Chondrocyte (in vitro differentiated cells): ENCODE measurements around the gene GPC6. TPM values are rescaled to one million over a fixed set of nuclear protein-coding genes. Genes with fewer than 3 reads are reported as not detected.

Experiments
- DNase-seq: peaks from one replicate; pipeline ENCODE4 v3.0.0; 2021; ENCODE audit warnings: mixed read lengths, low spot score
- H3K27ac Mint-ChIP-seq: one replicate; pipeline ENCODE4 v1.8.0; 2021; ENCODE audit warnings: mild to moderate bottlenecking, moderate library complexity, mixed read lengths; ENCODE audit not compliant: unreplicated experiment
- H3K27me3 Mint-ChIP-seq: 2 replicates; pipeline ENCODE4 v1.8.0; 2021; ENCODE audit warnings: low read depth, mixed read lengths
- H3K36me3 Mint-ChIP-seq: 2 replicates; pipeline ENCODE4 v1.8.0; 2021; ENCODE audit warnings: low read depth, mixed read lengths
- H3K4me1 Mint-ChIP-seq: 2 replicates; pipeline ENCODE4 v1.8.0; 2021; ENCODE audit warnings: low read depth, mild to moderate bottlenecking, mixed read lengths
- H3K4me3 Mint-ChIP-seq: one replicate; pipeline ENCODE4 v1.8.0; 2021; ENCODE audit warnings: mild to moderate bottlenecking, moderate library complexity, mixed read lengths; ENCODE audit not compliant: unreplicated experiment
- H3K9me3 Mint-ChIP-seq: 2 replicates; pipeline ENCODE4 v1.8.0; 2021; ENCODE audit warnings: low read depth, mixed read lengths
- total RNA-seq: library from RNA; stranded (reverse); gene quantifications from 3 replicates; pipeline ENCODE4 v1.2.1, GENCODE V29; 2021
- TF ChIP-seq, protein P1 (sequence below): fragments of 200-600 bp; sonication (generic); IDR thresholded peaks from 2 replicates; pipeline ENCODE4 v1.5.0; 2021; ENCODE audit warnings: antibody characterized with exemption, mild to moderate bottlenecking, moderate library complexity

GPC6 gene
- total RNA-seq, 1 donor from 2014 or later: 76.1 TPM

DNA sequence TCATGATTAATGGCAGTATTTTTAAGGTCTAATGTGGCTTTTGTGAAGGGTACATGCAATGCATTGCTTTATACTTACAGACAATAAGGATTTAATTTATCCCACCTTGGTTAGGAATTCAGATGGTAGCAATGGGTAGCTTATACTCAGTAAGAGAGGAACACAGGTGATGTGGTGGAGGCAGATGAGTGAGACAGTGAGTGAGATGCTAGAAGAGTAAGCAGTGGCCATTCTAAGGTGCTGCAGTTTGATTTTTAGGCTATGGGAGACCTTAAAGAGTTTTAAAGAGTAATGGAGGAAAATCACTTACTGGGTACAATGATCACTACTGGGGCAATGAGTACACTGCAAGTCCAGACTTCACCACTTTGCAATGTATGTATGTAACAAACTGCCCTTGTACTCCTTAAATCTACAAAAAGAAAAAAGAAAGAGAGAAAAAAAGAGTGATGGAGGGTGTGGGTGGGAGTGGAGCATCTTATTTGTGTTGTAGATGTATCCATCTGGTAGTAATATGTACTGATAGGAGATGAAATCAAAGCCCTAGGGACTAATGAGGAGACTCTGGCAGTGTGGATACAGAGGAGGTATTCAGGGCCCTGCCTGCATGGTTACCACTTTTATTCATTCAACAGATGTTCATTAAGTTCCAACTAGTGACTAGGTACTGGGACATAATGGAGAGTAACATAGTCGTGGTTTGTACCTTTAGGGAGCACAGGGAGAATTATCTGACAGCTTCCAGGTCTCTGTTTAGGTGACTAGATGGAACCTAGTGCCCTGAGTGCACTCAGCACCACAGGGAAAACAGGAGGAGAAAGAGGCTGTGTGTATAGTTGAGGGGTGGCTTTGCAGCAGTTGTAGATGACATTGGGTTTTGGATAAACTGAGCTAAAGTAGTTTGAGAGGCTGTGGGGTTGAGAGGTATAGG is 99.0 kb downstream of the GPC6 start:
- DNase-seq: no peak
- no peak overlapping the region for H3K4me3 Mint-ChIP-seq
- no peaks in the 10 kb centered on the region for H3K27me3 Mint-ChIP-seq
- H3K4me1 Mint-ChIP-seq: peaks cover 44% of the 10 kb centered on the region
- TF ChIP-seq, protein P1, sequence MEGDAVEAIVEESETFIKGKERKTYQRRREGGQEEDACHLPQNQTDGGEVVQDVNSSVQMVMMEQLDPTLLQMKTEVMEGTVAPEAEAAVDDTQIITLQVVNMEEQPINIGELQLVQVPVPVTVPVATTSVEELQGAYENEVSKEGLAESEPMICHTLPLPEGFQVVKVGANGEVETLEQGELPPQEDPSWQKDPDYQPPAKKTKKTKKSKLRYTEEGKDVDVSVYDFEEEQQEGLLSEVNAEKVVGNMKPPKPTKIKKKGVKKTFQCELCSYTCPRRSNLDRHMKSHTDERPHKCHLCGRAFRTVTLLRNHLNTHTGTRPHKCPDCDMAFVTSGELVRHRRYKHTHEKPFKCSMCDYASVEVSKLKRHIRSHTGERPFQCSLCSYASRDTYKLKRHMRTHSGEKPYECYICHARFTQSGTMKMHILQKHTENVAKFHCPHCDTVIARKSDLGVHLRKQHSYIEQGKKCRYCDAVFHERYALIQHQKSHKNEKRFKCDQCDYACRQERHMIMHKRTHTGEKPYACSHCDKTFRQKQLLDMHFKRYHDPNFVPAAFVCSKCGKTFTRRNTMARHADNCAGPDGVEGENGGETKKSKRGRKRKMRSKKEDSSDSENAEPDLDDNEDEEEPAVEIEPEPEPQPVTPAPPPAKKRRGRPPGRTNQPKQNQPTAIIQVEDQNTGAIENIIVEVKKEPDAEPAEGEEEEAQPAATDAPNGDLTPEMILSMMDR: no peak
- H3K36me3 Mint-ChIP-seq: no peaks in the 10 kb centered on the region
- no peak overlapping the region for H3K27ac Mint-ChIP-seq
- H3K9me3 Mint-ChIP-seq: peaks cover 9% of the 10 kb centered on the region

DNA sequence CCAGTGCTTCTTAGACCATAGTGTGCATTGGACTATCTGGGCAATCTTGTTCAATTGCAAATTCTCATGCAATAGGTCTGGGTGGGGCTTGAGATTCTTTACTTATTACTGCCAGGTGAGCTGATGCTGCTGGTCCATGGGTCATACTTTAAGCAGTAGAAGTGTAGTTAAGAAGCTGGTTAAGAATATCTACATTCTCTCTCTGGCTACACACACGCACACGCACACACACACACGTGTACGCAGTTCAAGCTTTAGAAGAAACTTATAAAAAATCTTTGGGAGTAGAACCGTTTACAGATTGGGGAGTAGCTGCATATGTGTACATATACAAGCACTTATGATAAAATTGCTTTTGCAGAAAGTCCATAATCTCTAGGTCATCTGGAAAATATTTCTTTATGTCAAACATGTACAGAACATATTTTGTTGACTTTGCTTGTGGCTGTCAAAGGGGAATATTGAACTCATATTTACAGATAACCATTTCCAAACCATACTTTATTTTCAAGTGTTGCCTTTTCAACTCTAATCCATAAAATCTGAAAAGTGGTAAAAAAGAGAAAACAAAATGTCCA is 99.7 kb downstream of the GPC6 start:
- H3K27me3 Mint-ChIP-seq: no peaks in the 10 kb centered on the region
- peaks cover 37% of the 10 kb centered on the region for H3K4me1 Mint-ChIP-seq
- no peak for DNase-seq

DNA sequence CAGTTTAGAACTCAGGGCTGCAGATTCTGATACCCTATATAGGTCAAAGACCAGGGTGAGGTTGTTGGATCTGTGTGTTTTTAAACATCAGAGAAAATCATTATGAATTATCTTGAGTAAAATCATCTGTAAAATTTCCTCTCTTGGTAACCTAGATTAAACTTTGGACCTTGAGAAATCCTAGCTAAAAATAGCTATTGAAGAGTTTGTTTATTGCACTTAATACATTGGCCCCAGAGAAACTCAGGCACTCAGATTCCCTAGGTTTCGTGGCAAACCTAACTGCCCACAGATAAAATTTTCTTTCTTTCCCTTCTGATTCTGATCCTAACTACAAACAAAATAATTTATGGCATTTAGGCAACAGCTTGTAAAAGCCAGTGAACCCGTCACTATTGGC is 102.3 kb downstream of the GPC6 start:
- Mint-ChIP-seq H3K4me3 (no peak overlapping the region), H3K27ac (no peak overlapping the region), H3K36me3 (peaks cover 3% of the 10 kb centered on the region), H3K27me3 (no peaks in the 10 kb centered on the region), H3K9me3 (peaks cover 16% of the 10 kb centered on the region), H3K4me1 (peaks cover 29% of the 10 kb centered on the region)
- DNase-seq: no peak
- TF ChIP-seq, protein P1: no peak

More for the DNA sequence above, 99.7 kb downstream of the GPC6 start:
- TF ChIP-seq, protein P1: no peak
- peaks cover 14% of the 10 kb centered on the region for H3K9me3 Mint-ChIP-seq
- H3K36me3 Mint-ChIP-seq: no peaks in the 10 kb centered on the region
- no peak overlapping the region for H3K4me3 Mint-ChIP-seq
- no peak overlapping the region for H3K27ac Mint-ChIP-seq

DNA sequence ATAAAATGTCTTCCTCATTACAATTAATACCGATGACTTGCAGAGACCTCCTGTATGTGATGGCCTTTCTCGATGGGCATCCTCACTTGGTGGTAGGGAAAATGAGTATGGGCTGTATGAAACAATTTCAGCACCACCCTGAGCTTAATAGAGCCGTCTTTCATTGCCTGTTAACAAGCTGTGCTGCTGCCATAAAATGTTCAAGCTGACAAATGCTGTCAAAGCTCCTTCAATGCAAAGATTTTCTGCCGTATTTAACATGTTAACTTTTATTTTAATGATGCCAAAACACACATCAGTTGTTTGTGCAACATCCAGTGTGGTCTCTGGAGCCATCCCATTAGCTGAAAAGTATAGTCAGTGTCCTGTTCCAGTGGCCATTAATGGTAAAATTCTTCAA is 110.1 kb downstream of the GPC6 start:
- Mint-ChIP-seq H3K27me3 (no peaks in the 10 kb centered on the region), H3K9me3 (peaks cover 16% of the 10 kb centered on the region), H3K36me3 (peaks cover 3% of the 10 kb centered on the region), H3K4me1 (no peaks in the 10 kb centered on the region), H3K4me3 (no peak overlapping the region), H3K27ac (no peak overlapping the region)
- TF ChIP-seq, protein P1: no peak
- DNase-seq: no peak

DNA sequence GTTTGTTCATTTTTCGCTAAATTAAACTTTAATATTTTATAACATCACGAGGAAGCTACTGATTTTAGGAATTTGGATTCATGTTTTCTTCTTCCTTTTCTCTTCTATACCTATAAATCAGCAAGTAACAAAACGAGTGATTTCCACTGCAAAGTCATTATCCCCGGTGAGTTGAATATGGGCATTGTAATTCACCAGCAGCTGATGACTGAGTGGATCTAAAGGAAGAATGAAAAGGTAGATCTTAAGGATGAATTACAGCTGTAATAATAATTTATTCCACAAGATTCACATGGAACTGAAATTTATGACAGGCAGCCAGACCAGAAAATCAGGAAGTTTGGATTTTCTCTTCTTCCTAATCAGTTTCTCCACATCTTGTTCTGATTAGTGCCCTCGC is 111.4 kb downstream of the GPC6 start:
- H3K36me3 Mint-ChIP-seq: peaks cover 3% of the 10 kb centered on the region
- peaks cover 8% of the 10 kb centered on the region for H3K9me3 Mint-ChIP-seq
- H3K4me1 Mint-ChIP-seq: no peaks in the 10 kb centered on the region
- H3K27ac Mint-ChIP-seq: no peak overlapping the region
- no peaks in the 10 kb centered on the region for H3K27me3 Mint-ChIP-seq
- no peak overlapping the region for H3K4me3 Mint-ChIP-seq
- TF ChIP-seq, protein P1: no peak
- DNase-seq: no peak
